K562 (cell line): ENCODE measurements around the gene SLC5A6. TPM values are rescaled to one million over a fixed set of nuclear protein-coding genes. Genes with fewer than 3 reads are reported as not detected.

Experiments
- ATF7 ChIP-seq: fragments of 450-650 bp; IDR thresholded peaks from 2 replicates; pipeline ENCODE4 v1.7.1; 2014; ENCODE audit warnings: mild to moderate bottlenecking, moderate library complexity
- CBFA2T2 ChIP-seq: fragments of 450-650 bp; conservative IDR thresholded peaks from 2 replicates; pipeline ENCODE4 v1.6.1; 2017; ENCODE audit warnings: mild to moderate bottlenecking
- FOXP1 ChIP-seq: sonication (generic); formaldehyde crosslinking; IDR thresholded peaks from 2 replicates; pipeline ENCODE4 v1.8.0; 2022; ENCODE audit warnings: mild to moderate bottlenecking, missing genetic modification reagents
- GATA2 ChIP-seq: sonication (generic); formaldehyde crosslinking; IDR thresholded peaks from 2 replicates; pipeline ENCODE4 v1.4.0; 2020; ENCODE audit warnings: mild to moderate bottlenecking, missing genetic modification reagents
- MYC ChIP-seq, 2 experiments: fragments of 250-450 bp in 1 of 2; sonication (Bioruptor Pico) in 1 of 2; IDR thresholded peaks; 2 replicates each; pipeline versions ENCODE4 v1.5.1 to v1.6.1; 2012 to 2021; ENCODE audit warnings: low read depth in 2 of 2, borderline replicate concordance in 1 of 2, improper control_type of control experiment in 1 of 2, low read length in 1 of 2, mild to moderate bottlenecking in 1 of 2, moderate library complexity in 1 of 2
- RAD51 ChIP-seq: fragments of 450-650 bp; IDR thresholded peaks from 2 replicates; pipeline ENCODE4 v1.7.1; 2016; ENCODE audit warnings: low read depth, mild to moderate bottlenecking, borderline replicate concordance
- STAG1 ChIP-seq: sonication (generic); formaldehyde crosslinking; IDR thresholded peaks from 2 replicates; pipeline ENCODE4 v1.5.0; 2020; ENCODE audit warnings: missing genetic modification reagents, borderline replicate concordance
- STAT5A ChIP-seq: IDR thresholded peaks from 2 replicates; pipeline ENCODE4 v1.6.1; 2012; ENCODE audit warnings: low read length, inconsistent platforms, borderline replicate concordance
- polyA plus RNA-seq, 8 experiments: library from polyadenylated mRNA; depleted of rRNA in 4 of 8; stranded (reverse) in 5 of 8; unstranded in 3 of 8; fragments of >200 nt; fragmentation: Nextera tagmentation in 2 of 8; fragmentation: Illumina TruSeq in 1 of 8; extraction: Ambion mirVana in 2 of 8; extraction: Trizol in 1 of 8; gene quantifications; 2 replicates each; pipeline versions ENCODE4 v1.2.1 to v1.2.3, GENCODE V29; 2011 to 2014; ENCODE audit warnings: inconsistent platforms in 1 of 8, missing spikeins in 1 of 8
- total RNA-seq, 7 experiments: library from RNA; depleted of rRNA in 6 of 7; stranded (reverse); fragments of >200 nt in 6 of 7; fragmentation: Illumina TruSeq in 2 of 7; extraction: Trizol in 2 of 7; gene quantifications; 2 replicates each; pipeline versions ENCODE4 v1.2.1 to v1.2.3, GENCODE V29; 2011 to 2021; ENCODE audit warnings: low replicate concordance in 1 of 7
- TF ChIP-seq, protein P1 (sequence below): fragments of 250-450 bp; sonication (Bioruptor Pico); IDR thresholded peaks from 2 replicates; pipeline ENCODE4 v1.9.0; 2021; ENCODE audit warnings: mild to moderate bottlenecking, inconsistent platforms
- TF ChIP-seq, protein P2 (sequence below): fragments of 200-400 bp; formaldehyde crosslinking; IDR thresholded peaks from 2 replicates; pipeline ENCODE4 v1.6.1; 2017; ENCODE audit warnings: mild to moderate bottlenecking, low read depth, low read length, moderate library complexity
- TF ChIP-seq, protein P3 (sequence below): fragments of 250-450 bp; sonication (Bioruptor Pico); IDR thresholded peaks from 2 replicates; pipeline ENCODE4 v1.4.0; 2020
- TF ChIP-seq, protein P4 (sequence below): fragments of 450-650 bp; conservative IDR thresholded peaks from 2 replicates; pipeline ENCODE4 v1.6.1; 2016; ENCODE audit warnings: missing genetic modification characterization, low read depth, mild to moderate bottlenecking, missing compliant biosample characterization, moderate library complexity
- TF ChIP-seq, protein P5 (sequence below): conservative IDR thresholded peaks from 2 replicates; pipeline ENCODE4 v1.6.1; 2011; ENCODE audit warnings: low read depth, mild to moderate bottlenecking, low read length; ENCODE audit not compliant: control insufficient read depth

Gene SLC5A6
- total and polyA plus RNA-seq, 9 of the 15 experiments (the other 6 are each of a cell fraction or from before 2014, with no cell fraction given): 32.6 to 137 (median 107) TPM

DNA sequence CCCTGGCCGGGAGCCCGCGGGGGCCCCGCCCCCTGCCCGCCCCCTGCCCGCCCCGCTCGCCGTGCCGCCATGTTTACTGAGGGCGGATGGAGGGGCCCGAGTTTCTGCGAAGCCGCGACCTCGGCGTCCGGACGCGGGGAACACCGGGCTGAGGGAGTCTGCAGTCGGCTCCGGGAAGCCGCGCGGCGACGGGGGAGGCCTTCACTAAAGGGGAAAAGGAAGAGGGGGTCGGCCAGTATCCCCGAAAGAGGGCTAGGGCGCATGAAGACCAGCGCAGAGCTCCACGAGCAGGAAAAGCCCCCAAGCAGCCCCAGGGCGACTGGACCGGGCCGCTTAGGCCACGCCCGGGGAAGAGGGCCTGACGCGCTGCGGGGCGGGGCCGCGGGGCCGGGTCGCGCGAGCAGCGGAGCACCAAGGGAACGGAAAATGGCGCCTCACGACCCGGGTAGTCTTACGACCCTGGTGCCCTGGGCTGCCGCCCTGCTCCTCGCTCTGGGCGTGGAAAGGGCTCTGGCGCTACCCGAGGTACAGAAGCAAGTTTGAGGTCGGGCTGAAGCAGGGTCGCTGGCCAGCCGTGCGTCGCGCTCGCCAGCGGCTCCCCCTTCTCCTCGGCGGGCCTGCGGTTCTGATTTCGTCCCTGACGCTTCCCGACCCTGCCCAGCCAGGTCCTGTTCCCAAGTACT, at the start of gene SLC5A6, which contains the start of gene ATRAID (continued):
- TF ChIP-seq MYC (IDR thresholded peaks at IDR 0.05; ENCODE audit: low read depth, low read length) (peak; percentile 66), MYC (CRISPR knock-in tag; IDR thresholded peaks at IDR 0.05; ENCODE audit: borderline replicate concordance, low read depth) (no peak), STAT5A (no peak), CBFA2T2 (no peak), FOXP1 (CRISPR knock-in tag) (peak; percentile 60; the same call in 1 of the 2 replicates), RAD51 (no peak), GATA2 (CRISPR knock-in tag) (no peak), STAG1 (CRISPR knock-in tag) (no peak), ATF7 (peak; percentile 67)
- TF ChIP-seq, protein P1, sequence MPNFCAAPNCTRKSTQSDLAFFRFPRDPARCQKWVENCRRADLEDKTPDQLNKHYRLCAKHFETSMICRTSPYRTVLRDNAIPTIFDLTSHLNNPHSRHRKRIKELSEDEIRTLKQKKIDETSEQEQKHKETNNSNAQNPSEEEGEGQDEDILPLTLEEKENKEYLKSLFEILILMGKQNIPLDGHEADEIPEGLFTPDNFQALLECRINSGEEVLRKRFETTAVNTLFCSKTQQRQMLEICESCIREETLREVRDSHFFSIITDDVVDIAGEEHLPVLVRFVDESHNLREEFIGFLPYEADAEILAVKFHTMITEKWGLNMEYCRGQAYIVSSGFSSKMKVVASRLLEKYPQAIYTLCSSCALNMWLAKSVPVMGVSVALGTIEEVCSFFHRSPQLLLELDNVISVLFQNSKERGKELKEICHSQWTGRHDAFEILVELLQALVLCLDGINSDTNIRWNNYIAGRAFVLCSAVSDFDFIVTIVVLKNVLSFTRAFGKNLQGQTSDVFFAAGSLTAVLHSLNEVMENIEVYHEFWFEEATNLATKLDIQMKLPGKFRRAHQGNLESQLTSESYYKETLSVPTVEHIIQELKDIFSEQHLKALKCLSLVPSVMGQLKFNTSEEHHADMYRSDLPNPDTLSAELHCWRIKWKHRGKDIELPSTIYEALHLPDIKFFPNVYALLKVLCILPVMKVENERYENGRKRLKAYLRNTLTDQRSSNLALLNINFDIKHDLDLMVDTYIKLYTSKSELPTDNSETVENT (CRISPR knock-in tag): peak; percentile 78; the same call in 1 of the 2 replicates
- TF ChIP-seq, protein P2, sequence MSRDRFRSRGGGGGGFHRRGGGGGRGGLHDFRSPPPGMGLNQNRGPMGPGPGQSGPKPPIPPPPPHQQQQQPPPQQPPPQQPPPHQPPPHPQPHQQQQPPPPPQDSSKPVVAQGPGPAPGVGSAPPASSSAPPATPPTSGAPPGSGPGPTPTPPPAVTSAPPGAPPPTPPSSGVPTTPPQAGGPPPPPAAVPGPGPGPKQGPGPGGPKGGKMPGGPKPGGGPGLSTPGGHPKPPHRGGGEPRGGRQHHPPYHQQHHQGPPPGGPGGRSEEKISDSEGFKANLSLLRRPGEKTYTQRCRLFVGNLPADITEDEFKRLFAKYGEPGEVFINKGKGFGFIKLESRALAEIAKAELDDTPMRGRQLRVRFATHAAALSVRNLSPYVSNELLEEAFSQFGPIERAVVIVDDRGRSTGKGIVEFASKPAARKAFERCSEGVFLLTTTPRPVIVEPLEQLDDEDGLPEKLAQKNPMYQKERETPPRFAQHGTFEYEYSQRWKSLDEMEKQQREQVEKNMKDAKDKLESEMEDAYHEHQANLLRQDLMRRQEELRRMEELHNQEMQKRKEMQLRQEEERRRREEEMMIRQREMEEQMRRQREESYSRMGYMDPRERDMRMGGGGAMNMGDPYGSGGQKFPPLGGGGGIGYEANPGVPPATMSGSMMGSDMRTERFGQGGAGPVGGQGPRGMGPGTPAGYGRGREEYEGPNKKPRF: no peak
- TF ChIP-seq, protein P3, sequence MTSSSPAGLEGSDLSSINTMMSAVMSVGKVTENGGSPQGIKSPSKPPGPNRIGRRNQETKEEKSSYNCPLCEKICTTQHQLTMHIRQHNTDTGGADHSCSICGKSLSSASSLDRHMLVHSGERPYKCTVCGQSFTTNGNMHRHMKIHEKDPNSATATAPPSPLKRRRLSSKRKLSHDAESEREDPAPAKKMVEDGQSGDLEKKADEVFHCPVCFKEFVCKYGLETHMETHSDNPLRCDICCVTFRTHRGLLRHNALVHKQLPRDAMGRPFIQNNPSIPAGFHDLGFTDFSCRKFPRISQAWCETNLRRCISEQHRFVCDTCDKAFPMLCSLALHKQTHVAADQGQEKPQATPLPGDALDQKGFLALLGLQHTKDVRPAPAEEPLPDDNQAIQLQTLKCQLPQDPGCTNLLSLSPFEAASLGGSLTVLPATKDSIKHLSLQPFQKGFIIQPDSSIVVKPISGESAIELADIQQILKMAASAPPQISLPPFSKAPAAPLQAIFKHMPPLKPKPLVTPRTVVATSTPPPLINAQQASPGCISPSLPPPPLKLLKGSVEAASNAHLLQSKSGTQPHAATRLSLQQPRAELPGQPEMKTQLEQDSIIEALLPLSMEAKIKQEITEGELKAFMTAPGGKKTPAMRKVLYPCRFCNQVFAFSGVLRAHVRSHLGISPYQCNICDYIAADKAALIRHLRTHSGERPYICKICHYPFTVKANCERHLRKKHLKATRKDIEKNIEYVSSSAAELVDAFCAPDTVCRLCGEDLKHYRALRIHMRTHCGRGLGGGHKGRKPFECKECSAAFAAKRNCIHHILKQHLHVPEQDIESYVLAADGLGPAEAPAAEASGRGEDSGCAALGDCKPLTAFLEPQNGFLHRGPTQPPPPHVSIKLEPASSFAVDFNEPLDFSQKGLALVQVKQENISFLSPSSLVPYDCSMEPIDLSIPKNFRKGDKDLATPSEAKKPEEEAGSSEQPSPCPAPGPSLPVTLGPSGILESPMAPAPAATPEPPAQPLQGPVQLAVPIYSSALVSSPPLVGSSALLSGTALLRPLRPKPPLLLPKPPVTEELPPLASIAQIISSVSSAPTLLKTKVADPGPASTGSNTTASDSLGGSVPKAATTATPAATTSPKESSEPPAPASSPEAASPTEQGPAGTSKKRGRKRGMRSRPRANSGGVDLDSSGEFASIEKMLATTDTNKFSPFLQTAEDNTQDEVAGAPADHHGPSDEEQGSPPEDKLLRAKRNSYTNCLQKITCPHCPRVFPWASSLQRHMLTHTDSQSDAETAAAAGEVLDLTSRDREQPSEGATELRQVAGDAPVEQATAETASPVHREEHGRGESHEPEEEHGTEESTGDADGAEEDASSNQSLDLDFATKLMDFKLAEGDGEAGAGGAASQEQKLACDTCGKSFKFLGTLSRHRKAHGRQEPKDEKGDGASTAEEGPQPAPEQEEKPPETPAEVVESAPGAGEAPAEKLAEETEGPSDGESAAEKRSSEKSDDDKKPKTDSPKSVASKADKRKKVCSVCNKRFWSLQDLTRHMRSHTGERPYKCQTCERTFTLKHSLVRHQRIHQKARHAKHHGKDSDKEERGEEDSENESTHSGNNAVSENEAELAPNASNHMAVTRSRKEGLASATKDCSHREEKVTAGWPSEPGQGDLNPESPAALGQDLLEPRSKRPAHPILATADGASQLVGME (CRISPR knock-in tag): no peak
- TF ChIP-seq, protein P4, sequence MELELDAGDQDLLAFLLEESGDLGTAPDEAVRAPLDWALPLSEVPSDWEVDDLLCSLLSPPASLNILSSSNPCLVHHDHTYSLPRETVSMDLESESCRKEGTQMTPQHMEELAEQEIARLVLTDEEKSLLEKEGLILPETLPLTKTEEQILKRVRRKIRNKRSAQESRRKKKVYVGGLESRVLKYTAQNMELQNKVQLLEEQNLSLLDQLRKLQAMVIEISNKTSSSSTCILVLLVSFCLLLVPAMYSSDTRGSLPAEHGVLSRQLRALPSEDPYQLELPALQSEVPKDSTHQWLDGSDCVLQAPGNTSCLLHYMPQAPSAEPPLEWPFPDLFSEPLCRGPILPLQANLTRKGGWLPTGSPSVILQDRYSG (tag): no peak
- TF ChIP-seq, protein P5, sequence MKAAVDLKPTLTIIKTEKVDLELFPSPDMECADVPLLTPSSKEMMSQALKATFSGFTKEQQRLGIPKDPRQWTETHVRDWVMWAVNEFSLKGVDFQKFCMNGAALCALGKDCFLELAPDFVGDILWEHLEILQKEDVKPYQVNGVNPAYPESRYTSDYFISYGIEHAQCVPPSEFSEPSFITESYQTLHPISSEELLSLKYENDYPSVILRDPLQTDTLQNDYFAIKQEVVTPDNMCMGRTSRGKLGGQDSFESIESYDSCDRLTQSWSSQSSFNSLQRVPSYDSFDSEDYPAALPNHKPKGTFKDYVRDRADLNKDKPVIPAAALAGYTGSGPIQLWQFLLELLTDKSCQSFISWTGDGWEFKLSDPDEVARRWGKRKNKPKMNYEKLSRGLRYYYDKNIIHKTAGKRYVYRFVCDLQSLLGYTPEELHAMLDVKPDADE: 0 out of 2 replicates have a peak, but pooled peaks have one; percentile 3
